ENCODE measurements around the gene CADPS2.

DNA sequence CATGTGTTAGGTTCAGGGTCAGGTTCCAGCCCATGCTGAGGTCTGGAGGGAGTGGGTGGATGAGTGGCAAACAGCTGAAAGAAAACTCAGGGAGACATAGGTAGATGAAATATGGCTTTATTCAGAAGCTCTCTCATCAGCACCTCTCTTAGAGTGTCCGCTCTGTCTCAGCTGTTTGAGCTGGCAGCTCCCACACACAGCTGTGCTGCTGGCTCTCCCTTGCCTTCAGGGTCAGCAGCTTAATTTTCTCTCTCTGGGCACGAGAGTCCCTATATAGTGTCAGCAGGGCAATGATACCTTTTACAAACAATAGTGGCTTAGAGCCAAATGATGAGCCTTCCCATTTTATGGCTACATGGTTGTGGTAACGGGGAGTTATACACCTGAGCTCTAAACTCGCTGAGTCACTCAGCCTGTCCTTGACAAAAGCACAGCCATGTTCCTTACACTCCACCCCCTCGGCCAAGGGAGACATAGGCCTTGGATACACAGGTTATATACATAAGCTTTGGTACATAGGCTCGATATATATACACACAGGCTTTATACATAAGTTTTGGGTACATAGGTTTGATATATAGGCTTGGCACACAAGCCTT is 197.8 kb downstream of the CADPS2 start:
- TF ChIP-seq, protein P1, sequence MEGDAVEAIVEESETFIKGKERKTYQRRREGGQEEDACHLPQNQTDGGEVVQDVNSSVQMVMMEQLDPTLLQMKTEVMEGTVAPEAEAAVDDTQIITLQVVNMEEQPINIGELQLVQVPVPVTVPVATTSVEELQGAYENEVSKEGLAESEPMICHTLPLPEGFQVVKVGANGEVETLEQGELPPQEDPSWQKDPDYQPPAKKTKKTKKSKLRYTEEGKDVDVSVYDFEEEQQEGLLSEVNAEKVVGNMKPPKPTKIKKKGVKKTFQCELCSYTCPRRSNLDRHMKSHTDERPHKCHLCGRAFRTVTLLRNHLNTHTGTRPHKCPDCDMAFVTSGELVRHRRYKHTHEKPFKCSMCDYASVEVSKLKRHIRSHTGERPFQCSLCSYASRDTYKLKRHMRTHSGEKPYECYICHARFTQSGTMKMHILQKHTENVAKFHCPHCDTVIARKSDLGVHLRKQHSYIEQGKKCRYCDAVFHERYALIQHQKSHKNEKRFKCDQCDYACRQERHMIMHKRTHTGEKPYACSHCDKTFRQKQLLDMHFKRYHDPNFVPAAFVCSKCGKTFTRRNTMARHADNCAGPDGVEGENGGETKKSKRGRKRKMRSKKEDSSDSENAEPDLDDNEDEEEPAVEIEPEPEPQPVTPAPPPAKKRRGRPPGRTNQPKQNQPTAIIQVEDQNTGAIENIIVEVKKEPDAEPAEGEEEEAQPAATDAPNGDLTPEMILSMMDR (IDR thresholded peaks at IDR 0.05; ENCODE audit: low read length): no peak
- no peak for TF ChIP-seq EZH2 (IDR thresholded peaks at IDR 0.05; ENCODE audit: borderline replicate concordance, low read length)
